Activated T-helper 2 cell treated with anti-CD3 and anti-CD28 coated beads, Interferon-gamma antibody, Interleukin-2, Interleukin-4, amounts not matched to agents 10 μg/mL and 5 μg/mL and 100 μg/mL, durations not matched to agents 14 hours and 24 hours and 36 hours (primary cell): ENCODE measurements around the gene OPA3. TPM values are rescaled to one million over a fixed set of nuclear protein-coding genes. Genes with fewer than 3 reads are reported as not detected.
A peak's percentile ranks its signal among the peaks of the same experiment; 100 is the strongest.
"Not testable (repeated sequence)": the region's sequence is repeated elsewhere in the genome, so short reads cannot be mapped to it uniquely, and the experiment has no call there.

Experiments
- DNase-seq: peaks from one replicate; pipeline ENCODE4 v3.0.0; 2021; ENCODE audit warnings: low spot score
- H3K27ac Mint-ChIP-seq: one replicate; pipeline ENCODE4 v1.8.0; 2021; ENCODE audit warnings: mixed read lengths
- H3K27me3 Mint-ChIP-seq: one replicate; pipeline ENCODE4 v1.8.0; 2021; ENCODE audit warnings: low read depth, mixed read lengths
- H3K36me3 Mint-ChIP-seq: one replicate; pipeline ENCODE4 v1.8.0; 2021; ENCODE audit warnings: low read depth, mixed read lengths
- H3K4me1 Mint-ChIP-seq: one replicate; pipeline ENCODE4 v1.8.0; 2021; ENCODE audit warnings: low read depth, mixed read lengths
- H3K4me3 Mint-ChIP-seq: one replicate; pipeline ENCODE4 v1.8.0; 2021; ENCODE audit warnings: low read depth, mild to moderate bottlenecking, moderate library complexity, mixed read lengths
- H3K9me3 Mint-ChIP-seq: one replicate; pipeline ENCODE4 v1.8.0; 2021; ENCODE audit warnings: mixed read lengths
- intact Hi-C: fragments of 100-400 bp; cut with micrococcal nuclease; formaldehyde crosslinking; loops from one replicate; pipeline ENCODE4 v1.15.1; 2023
- total RNA-seq: library from RNA; stranded (reverse); gene quantifications from 2 replicates; pipeline ENCODE4 v1.2.3, GENCODE V29; 2022

OPA3 gene
- total RNA-seq, 1 donor from 2014 or later = 15.2 TPM

DNA sequence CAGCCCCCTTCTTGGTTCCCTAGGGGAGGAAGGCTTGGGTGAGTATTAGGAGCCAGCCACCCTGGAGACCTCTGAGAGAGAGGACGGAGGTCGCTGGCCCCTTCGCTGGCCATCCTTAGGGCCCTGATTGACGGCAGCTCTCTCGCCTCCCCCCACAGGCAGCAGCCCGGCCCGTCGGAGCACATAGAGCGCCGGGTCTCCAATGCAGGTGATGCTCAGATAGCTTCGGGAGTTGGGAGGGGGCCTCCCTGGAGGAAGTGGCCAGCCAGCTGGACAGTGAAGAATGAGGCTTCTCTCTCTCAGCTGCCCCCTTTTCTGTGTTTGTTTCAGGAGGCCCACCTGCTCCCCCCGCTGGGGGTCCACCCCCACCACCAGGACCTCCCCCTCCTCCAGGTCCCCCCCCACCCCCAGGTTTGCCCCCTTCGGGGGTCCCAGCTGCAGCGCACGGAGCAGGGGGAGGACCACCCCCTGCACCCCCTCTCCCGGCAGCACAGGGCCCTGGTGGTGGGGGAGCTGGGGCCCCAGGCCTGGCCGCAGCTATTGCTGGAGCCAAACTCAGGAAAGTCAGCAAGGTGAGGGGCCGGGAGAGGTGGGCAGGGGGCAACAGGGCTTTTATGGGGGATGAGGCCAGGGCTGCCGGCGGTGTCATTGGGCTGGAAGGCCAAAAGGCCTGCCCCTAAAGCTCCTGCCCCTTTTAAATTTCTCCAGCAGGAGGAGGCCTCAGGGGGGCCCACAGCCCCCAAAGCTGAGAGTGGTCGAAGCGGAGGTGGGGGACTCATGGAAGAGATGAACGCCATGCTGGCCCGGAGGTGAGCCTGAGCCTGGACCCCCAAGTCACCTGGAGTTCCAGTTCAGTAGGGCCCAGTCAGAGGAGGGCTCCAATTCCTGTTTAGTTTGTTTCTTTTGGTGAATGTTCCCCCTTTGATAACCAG, 62.3 kb downstream of the OPA3 start:
- Mint-ChIP-seq H3K4me1 (peaks cover 9% of the 10 kb centered on the region), H3K27me3 (no peaks in the 10 kb centered on the region), H3K27ac (no peak overlapping the region), H3K9me3 (no peaks in the 10 kb centered on the region), H3K36me3 (peaks cover 60% of the 10 kb centered on the region), H3K4me3 (no peak overlapping the region)
- DNase-seq = no peak
- intact Hi-C loops = loop anchor here (2.0 kb wide), 1 partner anchor 15 kb away; the partner anchor contains the start of gene VASP

- Mint-ChIP-seq H3K27me3 (no peaks in the 10 kb centered on the region), H3K4me1 (peaks cover 20% of the 10 kb centered on the region), H3K4me3 (no peak overlapping the region)
These were observed 66.2 kb downstream of the OPA3 start for GRCh38 chr19:45518469-45518826.

GRCh38 chr19:45517641-45518468, 66.7 kb downstream of the OPA3 start:
- H3K36me3 Mint-ChIP-seq = peaks cover 52% of the 10 kb centered on the region
- intact Hi-C loops = no loop called here
- H3K9me3 Mint-ChIP-seq = no peaks in the 10 kb centered on the region

More at GRCh38 chr19:45518469-45518826, 66.2 kb downstream of the OPA3 start:
- no peak for DNase-seq
- H3K9me3 Mint-ChIP-seq = no peaks in the 10 kb centered on the region
- intact Hi-C loops = no loop called here
- H3K36me3 Mint-ChIP-seq = peaks cover 51% of the 10 kb centered on the region
- H3K27ac Mint-ChIP-seq = no peak overlapping the region

DNA sequence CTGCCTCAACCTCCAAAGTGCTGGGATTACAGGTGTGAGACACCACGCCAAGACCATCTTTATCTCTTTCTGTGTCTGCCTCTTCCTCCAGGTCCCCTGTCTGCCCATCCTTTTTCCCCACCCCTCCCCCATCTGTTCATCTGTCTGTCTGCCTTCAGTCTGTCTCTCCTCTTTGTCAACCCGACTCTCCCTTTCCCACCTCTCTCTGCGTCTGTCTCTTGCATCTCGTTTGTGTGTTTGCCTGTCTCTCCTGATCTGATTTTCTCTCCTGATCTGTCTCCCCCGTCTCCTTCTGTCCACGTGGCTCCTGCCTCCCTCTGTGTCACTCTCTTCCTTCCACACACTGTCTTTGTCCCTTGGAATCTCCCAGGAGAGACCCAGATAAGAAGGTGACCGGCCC, 67.4 kb downstream of the OPA3 start:
- Mint-ChIP-seq H3K36me3 (peaks cover 53% of the 10 kb centered on the region), H3K4me1 (peaks cover 24% of the 10 kb centered on the region), H3K27me3 (no peaks in the 10 kb centered on the region), H3K27ac (peak overlapping the region; percentile 47), H3K4me3 (no peak overlapping the region), H3K9me3 (no peaks in the 10 kb centered on the region)
- no peak for DNase-seq
- intact Hi-C loops = no loop called here

More at GRCh38 chr19:45517641-45518468, 66.7 kb downstream of the OPA3 start:
- Mint-ChIP-seq H3K27ac (peak overlapping the region; percentile 47), H3K4me3 (no peak overlapping the region), H3K27me3 (no peaks in the 10 kb centered on the region), H3K4me1 (peaks cover 22% of the 10 kb centered on the region)
- DNase-seq = no peak

- Mint-ChIP-seq H3K4me3 (peak overlapping the region; percentile 5), H3K27me3 (no peaks in the 10 kb centered on the region), H3K4me1 (peaks cover 31% of the 10 kb centered on the region), H3K9me3 (no peaks in the 10 kb centered on the region), H3K27ac (peak overlapping the region; percentile 74), H3K36me3 (peaks cover 54% of the 10 kb centered on the region)
- no peak for DNase-seq
- intact Hi-C loops = no loop called here
These were observed 68.7 kb downstream of the OPA3 start for GRCh38 chr19:45515807-45516401.

DNA sequence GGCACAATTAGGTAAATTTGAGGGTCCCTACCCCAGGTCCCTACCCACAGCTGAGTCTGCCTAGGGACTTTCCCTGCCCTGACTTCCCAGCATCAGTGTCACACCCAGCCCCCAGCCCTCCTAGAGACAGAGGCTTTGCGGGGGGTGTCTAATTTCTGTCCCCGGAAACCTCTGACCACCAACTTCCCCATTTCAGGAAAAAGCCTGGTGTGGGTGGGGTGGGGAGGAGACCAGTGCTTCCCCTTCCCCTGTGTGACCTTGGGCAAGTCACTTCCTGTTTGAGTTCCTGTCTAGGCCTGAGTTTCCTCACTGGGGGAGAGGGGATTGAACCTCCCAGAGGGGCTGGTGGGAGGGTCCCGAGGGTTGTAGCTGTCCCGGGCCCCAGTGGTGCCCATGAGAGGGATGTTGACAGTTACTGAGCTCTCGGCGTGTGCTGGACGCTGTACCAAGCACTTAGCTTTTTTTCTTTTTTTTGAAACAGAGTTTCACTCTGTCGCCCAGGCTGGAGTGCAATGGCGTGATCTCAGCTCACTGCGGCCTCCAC, 69.4 kb downstream of the OPA3 start:
- no peaks in the 10 kb centered on the region for H3K27me3 Mint-ChIP-seq
- peak overlapping the region; percentile 74 for H3K27ac Mint-ChIP-seq
- no peak overlapping the region for H3K4me3 Mint-ChIP-seq
- peaks cover 37% of the 10 kb centered on the region for H3K4me1 Mint-ChIP-seq
- no peak for DNase-seq
- H3K36me3 Mint-ChIP-seq = peaks cover 57% of the 10 kb centered on the region
- intact Hi-C loops = no loop called here
- H3K9me3 Mint-ChIP-seq = no peaks in the 10 kb centered on the region

- Mint-ChIP-seq H3K36me3 (peaks cover 62% of the 10 kb centered on the region), H3K4me3 (peak overlapping the region; percentile 58), H3K4me1 (peaks cover 40% of the 10 kb centered on the region), H3K27ac (peak overlapping the region; percentile 74), H3K27me3 (no peaks in the 10 kb centered on the region), H3K9me3 (no peaks in the 10 kb centered on the region)
- no peak for DNase-seq
- intact Hi-C loops = no loop called here
These were observed 70.1 kb downstream of the OPA3 start for GRCh38 chr19:45514376-45515051.

DNA sequence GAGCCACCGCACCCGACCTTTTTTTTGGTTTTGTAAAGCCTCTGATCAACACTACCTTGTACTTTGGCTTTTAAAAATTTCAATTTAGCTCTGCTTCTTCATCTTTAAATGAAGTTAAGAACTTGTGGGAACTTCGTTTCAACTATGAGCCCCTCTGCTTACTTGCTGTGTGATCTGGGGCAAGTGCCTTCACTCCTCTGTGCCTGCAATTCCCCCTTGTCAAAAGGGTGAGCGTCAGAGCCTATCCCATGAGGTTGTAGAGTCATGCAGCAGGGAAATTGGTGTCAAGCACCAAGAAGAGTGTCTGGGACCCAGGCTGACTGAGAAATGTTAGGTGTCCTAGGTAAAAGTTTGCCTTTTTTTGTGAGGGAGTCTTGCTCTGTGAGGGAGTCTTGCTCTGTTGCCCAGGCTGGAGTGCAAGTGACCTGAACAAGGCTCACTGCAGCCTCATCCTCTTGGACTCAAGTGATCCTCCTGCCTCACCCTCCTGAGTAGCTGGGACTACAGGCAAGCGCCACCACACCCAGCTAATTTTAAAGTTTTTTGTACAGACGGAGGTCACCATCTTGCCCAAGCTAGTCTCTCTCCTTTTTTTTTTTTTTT, 71.6 kb downstream of the OPA3 start:
- H3K4me3 Mint-ChIP-seq = no peak overlapping the region
- H3K36me3 Mint-ChIP-seq = peaks cover 63% of the 10 kb centered on the region
- H3K27me3 Mint-ChIP-seq = no peaks in the 10 kb centered on the region
- peak overlapping the region; percentile 60 for H3K27ac Mint-ChIP-seq
- intact Hi-C loops = no loop called here
- peaks cover 43% of the 10 kb centered on the region for H3K4me1 Mint-ChIP-seq
- DNase-seq = no peak
- H3K9me3 Mint-ChIP-seq = no peaks in the 10 kb centered on the region

DNA sequence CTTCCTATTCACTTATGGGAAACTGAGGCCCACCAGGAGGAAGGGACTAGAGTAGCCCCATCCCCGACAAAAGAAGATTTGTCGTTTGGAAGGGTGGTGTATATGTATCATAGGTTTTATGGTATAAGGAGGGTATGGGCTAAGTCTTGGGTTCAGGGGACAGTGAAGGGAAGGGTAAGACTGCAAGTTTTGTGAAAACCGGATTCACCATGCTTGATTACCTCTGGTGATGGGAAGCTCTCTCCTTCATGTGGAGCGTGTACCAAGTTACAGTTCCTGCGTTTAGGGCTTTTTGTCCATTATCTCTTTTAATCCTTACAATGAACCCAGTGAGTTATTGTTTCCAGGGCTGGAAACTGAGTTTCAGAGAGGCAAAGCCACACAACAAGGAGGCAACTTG, 73.5 kb downstream of the OPA3 start:
- Mint-ChIP-seq H3K27me3 (no peaks in the 10 kb centered on the region), H3K36me3 (peaks cover 49% of the 10 kb centered on the region), H3K9me3 (no peaks in the 10 kb centered on the region), H3K4me3 (peak overlapping the region; percentile 49), H3K27ac (peak overlapping the region; percentile 90), H3K4me1 (peaks cover 45% of the 10 kb centered on the region)
- DNase-seq = no peak
- intact Hi-C loops = no loop called here

- Mint-ChIP-seq H3K4me1 (peaks cover 44% of the 10 kb centered on the region), H3K4me3 (peak overlapping the region; percentile 99), H3K27ac (peak overlapping the region; percentile 90), H3K36me3 (peaks cover 43% of the 10 kb centered on the region)
- intact Hi-C loops, DNase-seq, H3K9me3 Mint-ChIP-seq, H3K27me3 Mint-ChIP-seq: not testable (repeated sequence)
These were observed 74.2 kb downstream of the OPA3 start for GRCh38 chr19:45510352-45510751.

DNA sequence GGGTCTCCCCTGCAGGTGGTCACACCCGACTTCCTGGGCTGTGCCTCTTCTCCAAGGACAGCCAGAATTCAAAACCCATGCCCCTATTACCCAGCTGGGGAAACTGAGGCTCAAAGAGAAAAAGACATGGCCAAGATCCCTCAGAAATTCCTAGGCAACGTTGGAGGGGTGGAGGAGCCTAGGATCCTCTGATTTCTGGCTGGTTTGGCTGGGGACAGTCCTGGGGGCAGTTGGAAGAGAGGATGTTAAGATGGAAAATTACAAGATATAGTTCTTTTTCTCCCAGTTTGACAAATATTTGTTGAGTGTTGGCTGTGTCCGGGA, 74.9 kb downstream of the OPA3 start:
- peaks cover 39% of the 10 kb centered on the region for H3K4me1 Mint-ChIP-seq
- H3K36me3 Mint-ChIP-seq = peaks cover 41% of the 10 kb centered on the region
- no peak for DNase-seq
- no peaks in the 10 kb centered on the region for H3K9me3 Mint-ChIP-seq
- H3K27ac Mint-ChIP-seq = peak overlapping the region; percentile 90
- intact Hi-C loops = loop anchor here (5.0 kb wide), 2 partner anchors 73 to 183 kb away; partner anchors contain the start of genes OPA3, QPCTL and SNRPD2
- H3K4me3 Mint-ChIP-seq = peak overlapping the region; percentile 99
- no peaks in the 10 kb centered on the region for H3K27me3 Mint-ChIP-seq
